Chondrocyte (in vitro differentiated cells): Measurements from ENCODE around the gene EPC2. TPM values are rescaled to one million over a fixed set of nuclear protein-coding genes. Genes with fewer than 3 reads are reported as not detected.
"Not testable (repeated sequence)": the region's sequence is repeated elsewhere in the genome, so short reads cannot be mapped to it uniquely, and the experiment has no call there.

Experiments
- DNase-seq: peaks from one replicate; pipeline ENCODE4 v3.0.0; 2021; ENCODE audit warnings: mixed read lengths, low spot score
- H3K27ac Mint-ChIP-seq: one replicate; pipeline ENCODE4 v1.8.0; 2021; ENCODE audit warnings: mild to moderate bottlenecking, moderate library complexity, mixed read lengths; ENCODE audit not compliant: unreplicated experiment
- H3K27me3 Mint-ChIP-seq: 2 replicates; pipeline ENCODE4 v1.8.0; 2021; ENCODE audit warnings: low read depth, mixed read lengths
- H3K36me3 Mint-ChIP-seq: 2 replicates; pipeline ENCODE4 v1.8.0; 2021; ENCODE audit warnings: low read depth, mixed read lengths
- H3K4me1 Mint-ChIP-seq: 2 replicates; pipeline ENCODE4 v1.8.0; 2021; ENCODE audit warnings: low read depth, mild to moderate bottlenecking, mixed read lengths
- H3K4me3 Mint-ChIP-seq: one replicate; pipeline ENCODE4 v1.8.0; 2021; ENCODE audit warnings: mild to moderate bottlenecking, moderate library complexity, mixed read lengths; ENCODE audit not compliant: unreplicated experiment
- H3K9me3 Mint-ChIP-seq: 2 replicates; pipeline ENCODE4 v1.8.0; 2021; ENCODE audit warnings: low read depth, mixed read lengths
- CTCF ChIP-seq: fragments of 200-600 bp; sonication (generic); IDR thresholded peaks from 2 replicates; pipeline ENCODE4 v1.5.0; 2021; ENCODE audit warnings: antibody characterized with exemption, mild to moderate bottlenecking, moderate library complexity
- total RNA-seq: library from RNA; stranded (reverse); gene quantifications from 3 replicates; pipeline ENCODE4 v1.2.1, GENCODE V29; 2021

EPC2 gene
- total RNA-seq, 1 donor from 2014 or later: 23.8 TPM

GRCh38 chr2:148674063-148675020 lies 29.8 kb downstream of the EPC2 start:
- peaks cover 41% of the 10 kb centered on the region for H3K4me1 Mint-ChIP-seq
- no peaks in the 10 kb centered on the region for H3K27me3 Mint-ChIP-seq
- DNase-seq: no peak
- H3K27ac Mint-ChIP-seq: no peak overlapping the region
- peak; percentile 69 for TF ChIP-seq CTCF
- peaks cover 9% of the 10 kb centered on the region for H3K9me3 Mint-ChIP-seq
- peaks cover 2% of the 10 kb centered on the region for H3K36me3 Mint-ChIP-seq
- no peak overlapping the region for H3K4me3 Mint-ChIP-seq

- Mint-ChIP-seq H3K9me3 (peaks cover 9% of the 10 kb centered on the region), H3K4me3 (no peak overlapping the region), H3K27ac (peak overlapping the region; percentile 62), H3K36me3 (peaks cover 2% of the 10 kb centered on the region), H3K4me1 (peaks cover 42% of the 10 kb centered on the region), H3K27me3 (no peaks in the 10 kb centered on the region)
- no peak for TF ChIP-seq CTCF
- no peak for DNase-seq
Observed at GRCh38 chr2:148675708-148676107, 31.2 kb downstream of the EPC2 start.

DNA sequence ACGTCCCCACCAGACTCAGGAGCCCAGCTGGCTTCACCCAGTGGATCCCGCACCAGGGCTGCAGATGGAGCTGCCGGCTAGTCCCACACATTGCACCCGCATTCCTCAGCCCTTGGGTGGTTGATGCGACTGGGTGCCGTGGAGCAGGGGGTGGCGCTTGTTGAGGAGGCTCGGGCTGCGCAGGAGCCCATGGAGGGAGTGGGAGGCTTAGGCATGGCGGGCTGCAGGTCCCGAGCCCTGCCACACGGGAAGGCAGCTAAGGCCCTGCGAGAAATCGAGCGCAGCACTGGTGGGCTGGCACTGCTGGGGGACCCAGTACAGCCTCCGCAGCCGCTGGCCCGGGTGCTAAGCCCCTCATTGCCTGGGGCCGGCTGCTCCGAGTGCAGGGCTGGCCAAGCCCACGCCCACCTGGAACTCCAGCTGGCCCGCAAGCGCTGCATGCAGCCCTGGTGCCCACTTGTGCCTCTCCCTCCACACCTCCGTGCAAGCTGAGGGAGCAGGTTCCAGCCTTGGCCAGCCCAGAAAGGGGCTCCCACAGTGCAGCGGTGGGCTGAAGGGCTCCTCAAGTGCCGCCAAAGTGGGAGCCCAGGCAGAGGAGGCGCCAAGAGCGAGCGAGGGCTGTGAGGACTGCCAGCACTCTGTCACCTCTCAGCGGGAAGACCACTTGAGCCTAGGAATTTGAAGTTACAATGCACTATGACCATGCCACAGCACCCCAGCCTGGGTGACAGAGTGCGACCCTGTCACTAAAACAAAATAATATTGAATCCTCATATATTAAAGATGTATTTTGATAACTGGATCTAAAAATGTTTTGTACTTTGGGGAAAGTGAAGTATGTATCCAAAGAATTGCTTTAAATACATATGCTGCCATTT lies 34.0 kb downstream of the EPC2 start:
- not testable (repeated sequence) for H3K36me3 Mint-ChIP-seq, H3K27me3 Mint-ChIP-seq, DNase-seq, H3K27ac Mint-ChIP-seq, H3K9me3 Mint-ChIP-seq, H3K4me3 Mint-ChIP-seq
- H3K4me1 Mint-ChIP-seq: peaks cover 39% of the 10 kb centered on the region

- Mint-ChIP-seq H3K9me3 (no peaks in the 10 kb centered on the region), H3K4me1 (peaks cover 25% of the 10 kb centered on the region), H3K27me3 (no peaks in the 10 kb centered on the region), H3K36me3 (no peaks in the 10 kb centered on the region), H3K27ac (no peak overlapping the region), H3K4me3 (no peak overlapping the region)
- no peak for DNase-seq
- TF ChIP-seq CTCF: no peak
Observed at GRCh38 chr2:148680462-148680861, 35.9 kb downstream of the EPC2 start.

GRCh38 chr2:148681443-148681842 lies 36.9 kb downstream of the EPC2 start:
- H3K4me1 Mint-ChIP-seq: peaks cover 22% of the 10 kb centered on the region
- no peak for TF ChIP-seq CTCF
- H3K4me3 Mint-ChIP-seq: no peak overlapping the region
- H3K27ac Mint-ChIP-seq: no peak overlapping the region
- H3K27me3 Mint-ChIP-seq: no peaks in the 10 kb centered on the region
- no peaks in the 10 kb centered on the region for H3K9me3 Mint-ChIP-seq
- H3K36me3 Mint-ChIP-seq: no peaks in the 10 kb centered on the region
- no peak for DNase-seq

GRCh38 chr2:148681862-148682261 lies 37.3 kb downstream of the EPC2 start:
- H3K27me3 Mint-ChIP-seq, DNase-seq, H3K36me3 Mint-ChIP-seq, H3K27ac Mint-ChIP-seq, H3K4me3 Mint-ChIP-seq, H3K9me3 Mint-ChIP-seq: not testable (repeated sequence)
- H3K4me1 Mint-ChIP-seq: peaks cover 18% of the 10 kb centered on the region
